ENCODE measurements around the gene MBP. TPM values are rescaled to one million over a fixed set of nuclear protein-coding genes. Genes with fewer than 3 reads are reported as not detected.

The MBP gene
- total and polyA plus RNA-seq, 5 donors from 2014 or later: 134 to 172 (median 143) TPM

DNA sequence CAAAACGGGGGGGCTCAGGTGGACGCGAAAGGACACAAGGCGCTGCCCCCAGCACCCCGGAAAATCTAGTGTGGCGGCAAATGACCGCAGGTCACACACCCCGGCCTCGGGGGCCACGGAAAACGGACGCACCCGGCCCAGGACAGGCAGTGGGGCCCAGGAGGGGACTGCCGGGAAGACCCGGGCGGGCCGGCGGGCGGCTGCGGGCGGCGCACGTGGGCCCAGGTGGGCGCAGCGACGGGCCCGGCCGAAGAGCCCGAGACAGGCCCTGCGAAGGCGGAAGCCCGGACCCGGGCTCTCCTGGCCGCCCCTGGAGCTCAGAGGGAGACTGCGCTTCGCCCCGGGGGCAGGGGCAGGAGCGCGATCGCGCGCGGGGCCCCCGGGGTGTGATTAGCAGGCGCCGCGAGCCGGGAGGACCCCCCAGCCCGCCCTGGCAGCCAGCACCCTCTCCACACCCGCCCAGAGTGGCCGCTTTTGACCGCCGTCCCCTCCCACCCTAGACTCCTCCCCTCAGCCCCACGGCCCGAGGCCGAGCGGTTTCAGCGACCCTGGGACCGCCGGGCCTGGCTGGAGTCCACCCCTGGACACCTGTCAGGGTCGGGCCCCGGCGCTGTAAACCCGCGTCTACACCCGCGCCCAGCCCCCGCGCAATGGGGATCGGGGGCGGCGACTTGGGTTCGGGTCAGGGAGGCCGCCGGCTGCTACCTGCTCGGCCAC, 773 bp downstream of the MBP start:
- no peaks in the 10 kb centered on the region for H3K27me3 ChIP-seq (ENCODE audit: control insufficient read depth, insufficient read depth, low read length)
- ATAC-seq (ENCODE audit: low read depth in 2 of 2): peak; percentile 21
- no peaks in the 10 kb centered on the region for H3K27me3 Mint-ChIP-seq
- peaks cover 60% of the 10 kb centered on the region for H3K4me1 ChIP-seq (ENCODE audit: control insufficient read depth, insufficient read depth, low read length, poor library complexity, severe bottlenecking)
- H3K36me3 Mint-ChIP-seq: peaks cover 19% of the 10 kb centered on the region
- H3K27ac Mint-ChIP-seq: peak overlapping the region; percentile 96 to 99 (median 98)
- H3K4me3 ChIP-seq (ENCODE audit: low read depth, low read length): peak overlapping the region; percentile 91
- H3K9me3 ChIP-seq (ENCODE audit: control insufficient read depth in 2 of 2, low read length in 2 of 2): no peaks in the 10 kb centered on the region
- H3K4me1 Mint-ChIP-seq: peaks cover 36 to 70% (median 54%) of the 10 kb centered on the region in 4 donors
- H3K4me3 Mint-ChIP-seq: peak overlapping the region; percentile 96 to 98 (median 97)
- peaks cover 0 to 4% (median 0%) of the 10 kb centered on the region in 7 donors for H3K9me3 Mint-ChIP-seq
- H3K27ac ChIP-seq (ENCODE audit: insufficient read depth, low read length, poor library complexity, severe bottlenecking): peak overlapping the region; percentile 81
- peak in 1 of 3 donors; percentile 28 for DNase-seq
- H3K36me3 ChIP-seq (ENCODE audit: control insufficient read depth, insufficient read depth, low read length): peaks cover 5% of the 10 kb centered on the region

DNA sequence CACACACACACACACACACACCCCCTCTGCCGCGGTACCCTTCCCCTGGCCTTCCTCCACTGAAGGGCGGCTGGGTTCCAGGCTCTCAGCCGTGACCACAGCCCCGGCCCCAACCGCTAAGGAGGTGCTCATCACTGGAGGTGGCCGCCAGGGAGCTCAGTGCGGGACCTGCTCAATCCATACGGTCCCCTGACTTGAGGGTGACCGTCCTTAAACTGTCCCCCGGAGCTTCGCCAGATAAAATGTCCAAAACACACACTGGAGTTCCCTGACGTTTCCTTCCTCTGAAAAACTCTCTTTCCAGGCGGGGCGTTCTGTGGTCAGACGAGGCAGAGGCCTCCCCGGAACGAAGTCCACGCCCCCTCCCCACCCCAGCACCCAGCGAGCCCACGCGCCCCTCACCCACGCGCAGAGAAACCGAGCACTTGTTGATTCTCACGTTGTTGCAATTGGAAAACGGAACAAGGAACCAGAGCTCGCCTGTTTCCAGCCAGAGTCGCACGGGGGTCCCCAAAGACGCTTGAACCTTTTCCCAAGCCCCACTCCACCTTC, 1.4 kb downstream of the MBP start:
- no peaks in the 10 kb centered on the region for H3K27me3 Mint-ChIP-seq
- H3K9me3 Mint-ChIP-seq: peaks cover 0 to 4% (median 0%) of the 10 kb centered on the region in 7 donors
- Histone ChIP-seq H3K4me3 (ENCODE audit: low read depth, low read length) (peak overlapping the region; percentile 91), H3K9me3 (ENCODE audit: control insufficient read depth in 2 of 2, low read length in 2 of 2) (no peaks in the 10 kb centered on the region), H3K36me3 (ENCODE audit: control insufficient read depth, insufficient read depth, low read length) (peaks cover 5% of the 10 kb centered on the region), H3K4me1 (ENCODE audit: control insufficient read depth, insufficient read depth, low read length, poor library complexity, severe bottlenecking) (peaks cover 67% of the 10 kb centered on the region), H3K27ac (ENCODE audit: insufficient read depth, low read length, poor library complexity, severe bottlenecking) (peak overlapping the region; percentile 81), H3K27me3 (ENCODE audit: control insufficient read depth, insufficient read depth, low read length) (no peaks in the 10 kb centered on the region)
- DNase-seq (peak in 2 of 3 donors; percentile 28 to 53), ATAC-seq (ENCODE audit: low read depth in 2 of 2) (peak in 1 of 2 donors; percentile 5)
- peaks cover 22% of the 10 kb centered on the region for H3K36me3 Mint-ChIP-seq
- H3K4me1 Mint-ChIP-seq: peaks cover 43 to 76% (median 60%) of the 10 kb centered on the region in 4 donors
- H3K4me3 Mint-ChIP-seq: peak overlapping the region; percentile 96 to 98 (median 97)
- peak overlapping the region; percentile 96 to 99 (median 98) for H3K27ac Mint-ChIP-seq

DNA sequence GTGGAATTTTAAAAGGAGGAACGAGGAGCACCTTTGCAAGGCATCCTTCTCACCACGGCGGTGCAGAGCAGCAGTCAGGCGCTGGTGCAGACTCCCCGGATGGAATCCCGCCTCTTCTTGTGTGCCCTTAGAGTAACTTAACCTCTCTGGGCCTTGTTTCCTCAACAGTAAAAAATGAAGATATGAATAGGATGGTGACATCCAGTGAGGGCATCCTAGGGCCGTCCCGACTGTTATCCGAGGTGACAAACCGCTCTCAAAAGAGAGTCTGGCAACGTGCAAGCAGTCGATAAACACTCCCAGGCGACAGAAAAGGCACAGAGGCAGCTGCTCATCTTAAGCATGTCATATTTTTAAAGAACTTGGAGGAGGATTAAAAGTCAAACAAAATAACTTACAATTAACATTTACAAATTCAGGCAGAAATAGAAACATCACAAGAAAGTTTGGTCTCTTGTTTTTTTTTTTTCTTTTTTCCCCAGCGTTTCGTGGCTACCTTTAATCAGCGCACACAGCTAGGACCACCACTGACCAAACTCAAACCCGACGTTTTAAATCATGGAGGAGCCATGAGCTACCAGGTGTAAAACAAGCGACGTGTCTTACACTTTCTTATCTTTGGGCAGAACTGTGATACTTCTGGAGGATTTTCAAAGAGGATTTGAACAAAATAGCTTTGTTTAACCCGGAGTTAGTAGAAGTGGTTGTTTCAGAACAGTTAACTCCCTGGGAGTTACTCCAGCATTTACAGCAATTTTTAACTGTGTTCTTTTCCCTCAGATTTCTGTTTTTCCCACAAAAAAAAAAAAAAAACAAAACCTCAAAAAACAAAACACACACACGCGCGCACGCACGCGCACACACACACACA, 2.1 kb downstream of the MBP start:
- Mint-ChIP-seq H3K27me3 (no peaks in the 10 kb centered on the region), H3K4me1 (peaks cover 50 to 79% (median 65%) of the 10 kb centered on the region in 4 donors), H3K4me3 (peak overlapping the region; percentile 96 to 98 (median 97)), H3K27ac (peak overlapping the region; percentile 96 to 99 (median 98)), H3K36me3 (peaks cover 22% of the 10 kb centered on the region), H3K9me3 (peaks cover 0 to 4% (median 0%) of the 10 kb centered on the region in 7 donors)
- peak overlapping the region; percentile 81 for H3K27ac ChIP-seq (ENCODE audit: insufficient read depth, low read length, poor library complexity, severe bottlenecking)
- no peaks in the 10 kb centered on the region for H3K27me3 ChIP-seq (ENCODE audit: control insufficient read depth, insufficient read depth, low read length)
- H3K4me1 ChIP-seq (ENCODE audit: control insufficient read depth, insufficient read depth, low read length, poor library complexity, severe bottlenecking): peaks cover 74% of the 10 kb centered on the region
- no peak for ATAC-seq (ENCODE audit: low read depth in 2 of 2)
- H3K36me3 ChIP-seq (ENCODE audit: control insufficient read depth, insufficient read depth, low read length): peaks cover 5% of the 10 kb centered on the region
- DNase-seq: no peak
- H3K4me3 ChIP-seq (ENCODE audit: low read depth, low read length): peak overlapping the region; percentile 91
- no peaks in the 10 kb centered on the region for H3K9me3 ChIP-seq (ENCODE audit: control insufficient read depth in 2 of 2, low read length in 2 of 2)

DNA sequence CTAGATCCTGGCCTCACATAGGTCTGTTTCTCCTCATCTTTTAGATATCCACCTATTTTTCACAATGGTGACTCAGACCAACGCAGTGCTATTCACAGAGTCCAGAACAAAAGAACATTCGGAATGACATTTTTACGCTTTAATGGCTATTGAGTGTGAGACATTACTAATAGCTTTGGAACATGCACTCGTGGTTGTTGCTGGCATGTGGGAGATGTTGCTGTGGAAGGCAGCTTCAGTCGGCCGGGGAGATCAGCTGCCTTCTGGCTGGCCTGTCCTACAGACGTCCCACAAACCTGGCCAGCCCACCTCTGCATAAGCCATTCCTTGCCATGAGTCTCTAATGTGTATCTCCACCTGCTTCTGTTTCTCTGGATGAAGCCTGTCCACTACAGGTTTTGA, 3.4 kb downstream of the MBP start:
- ATAC-seq (ENCODE audit: low read depth in 2 of 2) (no peak), DNase-seq (no peak)
- peak overlapping the region; percentile 91 for H3K4me3 ChIP-seq (ENCODE audit: low read depth, low read length)
- no peaks in the 10 kb centered on the region for H3K27me3 ChIP-seq (ENCODE audit: control insufficient read depth, insufficient read depth, low read length)
- H3K27me3 Mint-ChIP-seq: no peaks in the 10 kb centered on the region
- peaks cover 22% of the 10 kb centered on the region for H3K36me3 Mint-ChIP-seq
- peaks cover 80% of the 10 kb centered on the region for H3K4me1 ChIP-seq (ENCODE audit: control insufficient read depth, insufficient read depth, low read length, poor library complexity, severe bottlenecking)
- peaks cover 56 to 81% (median 68%) of the 10 kb centered on the region in 4 donors for H3K4me1 Mint-ChIP-seq
- H3K36me3 ChIP-seq (ENCODE audit: control insufficient read depth, insufficient read depth, low read length): peaks cover 5% of the 10 kb centered on the region
- peak overlapping the region; percentile 77 for H3K27ac ChIP-seq (ENCODE audit: insufficient read depth, low read length, poor library complexity, severe bottlenecking)
- no peaks in the 10 kb centered on the region for H3K9me3 ChIP-seq (ENCODE audit: control insufficient read depth in 2 of 2, low read length in 2 of 2)
- H3K27ac Mint-ChIP-seq: peak overlapping the region; percentile 74 to 98 (median 96)
- peak overlapping the region; percentile 96 to 98 (median 97) for H3K4me3 Mint-ChIP-seq
- H3K9me3 Mint-ChIP-seq: peaks cover 0 to 4% (median 0%) of the 10 kb centered on the region in 7 donors

DNA sequence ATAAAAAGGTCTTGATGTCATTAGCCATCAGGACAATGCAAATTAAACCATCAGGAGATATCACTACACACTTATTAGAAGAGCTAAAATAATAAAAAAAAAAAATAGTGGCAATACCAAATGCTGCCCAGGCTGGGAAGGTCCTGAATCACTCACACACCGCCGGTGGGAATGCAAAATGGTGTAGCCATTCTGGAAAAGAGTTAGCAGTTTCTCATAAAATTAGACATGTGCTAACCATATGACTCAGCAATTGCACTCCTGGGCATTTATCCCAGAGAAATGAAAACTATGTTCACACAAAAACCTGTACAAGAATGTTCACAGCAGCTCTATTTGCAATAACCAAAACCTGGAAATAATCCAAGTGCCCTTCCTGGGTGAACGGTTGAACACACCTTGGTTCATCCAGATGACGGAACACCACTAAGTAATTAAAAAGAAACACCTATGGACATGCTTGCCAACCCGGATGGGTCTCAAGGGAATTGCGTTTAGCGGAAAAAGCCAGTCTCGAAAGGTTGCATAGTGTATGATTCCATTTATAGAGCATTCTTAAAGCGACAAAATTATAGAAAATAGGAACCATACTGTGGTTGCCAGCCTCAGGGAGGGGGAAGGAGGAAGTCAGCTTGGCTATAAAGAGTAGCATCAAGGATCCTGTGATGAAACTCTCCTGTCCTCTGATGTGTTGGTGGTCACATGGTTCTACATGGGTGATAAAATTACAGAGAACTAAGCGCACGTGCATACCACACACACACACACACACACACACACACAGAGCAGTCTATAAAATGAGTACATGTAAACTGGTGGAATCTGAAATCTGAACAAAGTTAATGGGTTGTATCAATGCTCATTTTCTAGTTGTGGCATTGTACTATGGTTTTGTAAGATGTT, 4.6 kb downstream of the MBP start:
- Mint-ChIP-seq H3K27ac (peak overlapping the region; percentile 57 to 98 (median 63)), H3K9me3 (peaks cover 0 to 4% (median 0%) of the 10 kb centered on the region in 7 donors), H3K27me3 (no peaks in the 10 kb centered on the region), H3K36me3 (peaks cover 22% of the 10 kb centered on the region), H3K4me3 (peak overlapping the region; percentile 96 to 98 (median 97)), H3K4me1 (peaks cover 62 to 82% (median 70%) of the 10 kb centered on the region in 4 donors)
- peak; percentile 35 to 39 for ATAC-seq (ENCODE audit: low read depth in 2 of 2)
- Histone ChIP-seq H3K4me3 (ENCODE audit: low read depth, low read length) (peak overlapping the region; percentile 91), H3K27ac (ENCODE audit: insufficient read depth, low read length, poor library complexity, severe bottlenecking) (peak overlapping the region; percentile 77), H3K4me1 (ENCODE audit: control insufficient read depth, insufficient read depth, low read length, poor library complexity, severe bottlenecking) (peaks cover 80% of the 10 kb centered on the region), H3K27me3 (ENCODE audit: control insufficient read depth, insufficient read depth, low read length) (no peaks in the 10 kb centered on the region), H3K9me3 (ENCODE audit: control insufficient read depth in 2 of 2, low read length in 2 of 2) (no peaks in the 10 kb centered on the region), H3K36me3 (ENCODE audit: control insufficient read depth, insufficient read depth, low read length) (peaks cover 5% of the 10 kb centered on the region)
- peak; percentile 37 to 65 (median 52) for DNase-seq

DNA sequence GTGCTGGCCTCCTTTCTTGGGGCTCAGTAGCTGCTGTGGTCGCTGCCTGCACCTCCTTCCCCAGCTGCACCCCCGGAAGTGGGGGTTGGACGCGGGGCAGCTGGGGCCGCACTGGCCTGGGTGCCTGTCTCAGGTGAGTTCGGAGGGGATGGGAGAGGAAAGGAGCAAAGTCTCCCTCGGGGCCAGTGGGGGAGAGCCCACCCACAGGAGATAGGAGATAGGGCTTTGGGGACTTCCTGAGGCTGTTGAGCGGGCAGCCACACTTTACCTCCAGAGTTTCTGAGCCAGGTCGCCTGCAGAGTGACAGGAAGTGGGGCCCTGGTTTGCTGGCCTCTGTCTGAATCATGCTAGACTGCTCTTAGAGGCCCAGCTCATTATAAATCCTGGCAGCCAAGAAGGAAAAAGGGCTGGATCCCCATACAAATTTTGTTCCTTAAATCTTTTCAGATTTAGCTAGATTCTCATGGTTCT, 8.1 kb downstream of the MBP start:
- Histone ChIP-seq H3K36me3 (ENCODE audit: control insufficient read depth, insufficient read depth, low read length) (peaks cover 23% of the 10 kb centered on the region), H3K4me1 (ENCODE audit: control insufficient read depth, insufficient read depth, low read length, poor library complexity, severe bottlenecking) (peaks cover 96% of the 10 kb centered on the region), H3K27me3 (ENCODE audit: control insufficient read depth, insufficient read depth, low read length) (no peaks in the 10 kb centered on the region), H3K27ac (ENCODE audit: insufficient read depth, low read length, poor library complexity, severe bottlenecking) (peak overlapping the region; percentile 77), H3K4me3 (ENCODE audit: low read depth, low read length) (peak overlapping the region; percentile 91), H3K9me3 (ENCODE audit: control insufficient read depth in 2 of 2, low read length in 2 of 2) (no peaks in the 10 kb centered on the region)
- ATAC-seq (ENCODE audit: low read depth in 2 of 2) (peak; percentile 71 to 79), DNase-seq (peak; percentile 41 to 77 (median 50))
- peak overlapping the region; percentile 61 to 96 (median 86) for H3K27ac Mint-ChIP-seq
- H3K27me3 Mint-ChIP-seq: no peaks in the 10 kb centered on the region
- H3K9me3 Mint-ChIP-seq: peaks cover 0 to 1% (median 0%) of the 10 kb centered on the region in 7 donors
- peaks cover 21% of the 10 kb centered on the region for H3K36me3 Mint-ChIP-seq
- H3K4me3 Mint-ChIP-seq: peak overlapping the region; percentile 72 to 96 (median 90)
- H3K4me1 Mint-ChIP-seq: peaks cover 74 to 97% (median 87%) of the 10 kb centered on the region in 4 donors

Data from CD4-positive, CD25-positive, alpha-beta regulatory T cell (primary cell).